Ectodermal cell (in vitro differentiated cells): ENCODE results near the gene PITX1.
"Not testable (repeated sequence)": the region's sequence is repeated elsewhere in the genome, so short reads cannot be mapped to it uniquely, and the experiment has no call there.

Experiments
- H3K27ac ChIP-seq: 2 replicates; pipeline ENCODE4 v1.7.0; 2013; ENCODE audit warnings: mild to moderate bottlenecking, low read depth, low read length; ENCODE audit not compliant: insufficient read depth, poor library complexity, severe bottlenecking
- H3K27me3 ChIP-seq: 2 replicates; pipeline ENCODE4 v1.7.0; 2013; ENCODE audit warnings: mild to moderate bottlenecking, low read length; ENCODE audit not compliant: insufficient read depth, control insufficient read depth, poor library complexity, severe bottlenecking
- H3K36me3 ChIP-seq: one replicate; pipeline ENCODE4 v1.7.0; 2013; ENCODE audit warnings: low read length; ENCODE audit not compliant: control insufficient read depth, insufficient read depth
- H3K4me1 ChIP-seq: one replicate; pipeline ENCODE4 v1.7.0; 2013; ENCODE audit warnings: low read length; ENCODE audit not compliant: control insufficient read depth, insufficient read depth
- H3K4me3 ChIP-seq: 2 replicates; pipeline ENCODE4 v1.7.0; 2013; ENCODE audit warnings: low read depth, low read length, control low read depth; ENCODE audit not compliant: insufficient read depth
- H3K9me3 ChIP-seq: 2 replicates; pipeline ENCODE4 v1.7.0; 2013; ENCODE audit warnings: mild to moderate bottlenecking, low read length, moderate library complexity; ENCODE audit not compliant: control insufficient read depth
- WGBS, 2 experiments: methylation state at CpG; one replicate each; pipeline ENCODE4 v1.1.7; 2013; ENCODE audit warnings: missing lambda C conversion rate in 2 of 2; 5-methylcytosine and 5-hydroxymethylcytosine counted together

The PITX1 gene

GRCh38 chr5:135010502-135011354 is 23.3 kb downstream of the PITX1 start:
- 89 to 95% methylated on average over 3 of the region's 3 CpGs for WGBS, 2 experiments
- no peaks in the 10 kb centered on the region for H3K9me3 ChIP-seq
- no peak overlapping the region for H3K27ac ChIP-seq
- no peaks in the 10 kb centered on the region for H3K27me3 ChIP-seq
- no peak overlapping the region for H3K4me3 ChIP-seq
- no peaks in the 10 kb centered on the region for H3K36me3 ChIP-seq
- no peaks in the 10 kb centered on the region for H3K4me1 ChIP-seq

DNA sequence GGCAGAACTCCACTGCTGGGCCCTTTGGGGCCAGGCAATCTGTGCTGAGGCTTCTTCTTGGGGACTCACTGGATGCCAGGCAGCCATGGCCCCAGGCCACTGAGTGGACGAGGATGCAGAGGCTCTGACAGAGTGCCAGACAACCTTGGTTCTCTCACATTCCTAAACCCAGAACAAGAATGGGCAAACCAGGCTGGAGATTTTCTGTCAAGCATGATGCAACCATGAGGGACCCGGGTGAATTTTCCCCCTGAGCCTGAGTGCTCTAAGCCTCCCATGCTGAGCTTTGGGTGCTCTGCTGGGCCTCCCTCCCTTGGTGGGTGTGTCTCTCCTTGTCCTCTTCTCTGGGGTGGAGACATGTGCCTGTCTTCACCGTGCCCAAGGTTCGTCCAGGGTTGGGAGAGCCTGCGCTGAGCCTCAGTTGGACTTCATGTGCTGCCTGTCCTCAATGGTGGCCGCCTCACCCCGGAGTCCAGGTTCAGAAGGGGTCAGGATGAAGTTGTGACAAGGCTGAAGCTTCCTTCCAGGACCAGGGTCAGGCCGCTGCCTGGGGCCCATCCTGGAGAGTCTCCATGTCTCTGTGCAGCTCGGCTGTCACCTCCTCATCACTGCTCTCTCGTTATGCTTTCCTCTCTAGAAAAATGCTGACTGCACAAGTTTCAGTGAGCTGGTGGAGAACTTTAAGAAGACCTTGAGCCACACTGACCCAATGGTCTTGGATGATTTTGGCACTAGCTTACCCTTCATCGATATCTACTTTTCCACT is 24.1 kb downstream of the PITX1 start:
- no peaks in the 10 kb centered on the region for H3K9me3 ChIP-seq
- H3K27me3 ChIP-seq = no peaks in the 10 kb centered on the region
- 95 to 96% methylated on average over 11 of the region's 11 CpGs for WGBS, 2 experiments
- H3K36me3 ChIP-seq = no peaks in the 10 kb centered on the region
- H3K27ac ChIP-seq = no peak overlapping the region
- no peaks in the 10 kb centered on the region for H3K4me1 ChIP-seq
- no peak overlapping the region for H3K4me3 ChIP-seq

- no peaks in the 10 kb centered on the region for H3K27me3 ChIP-seq
- no peaks in the 10 kb centered on the region for H3K9me3 ChIP-seq
- H3K36me3 ChIP-seq = no peaks in the 10 kb centered on the region
- H3K4me1 ChIP-seq = no peaks in the 10 kb centered on the region
- no peak overlapping the region for H3K4me3 ChIP-seq
- H3K27ac ChIP-seq = no peak overlapping the region
- 86 to 96% methylated on average over 12 to 13 of the region's 13 CpGs for WGBS, 2 experiments
These were observed 24.9 kb downstream of the PITX1 start for GRCh38 chr5:135008981-135009735.

DNA sequence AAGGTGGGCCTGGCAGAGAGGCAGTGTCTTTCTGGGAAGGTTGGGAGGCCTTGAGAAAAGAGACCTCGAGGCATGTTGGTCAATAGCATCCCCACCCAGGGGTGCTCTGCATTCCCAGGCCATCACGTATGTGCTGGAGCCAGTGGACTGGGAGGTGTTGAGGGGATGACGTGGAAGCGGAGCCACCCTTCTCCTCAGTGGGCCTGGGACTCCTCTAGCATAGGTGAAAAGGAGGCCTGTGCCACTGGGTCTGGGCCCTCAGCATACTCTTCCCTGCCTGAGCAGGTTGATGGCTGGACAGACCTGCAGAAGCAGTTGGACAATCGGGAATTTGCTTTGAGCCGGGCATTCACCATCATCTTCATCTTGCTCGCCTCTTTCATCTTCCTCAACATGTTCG is 25.5 kb downstream of the PITX1 start:
- no peak overlapping the region for H3K4me3 ChIP-seq
- 92% methylated on average over 8 of the region's 8 CpGs for WGBS, 2 experiments
- H3K4me1 ChIP-seq = no peaks in the 10 kb centered on the region
- no peaks in the 10 kb centered on the region for H3K36me3 ChIP-seq
- H3K27ac ChIP-seq = no peak overlapping the region
- no peaks in the 10 kb centered on the region for H3K27me3 ChIP-seq
- no peaks in the 10 kb centered on the region for H3K9me3 ChIP-seq

- Histone ChIP-seq H3K27ac (no peak overlapping the region), H3K4me1 (no peaks in the 10 kb centered on the region), H3K27me3 (no peaks in the 10 kb centered on the region), H3K36me3 (no peaks in the 10 kb centered on the region), H3K9me3 (no peaks in the 10 kb centered on the region), H3K4me3 (no peak overlapping the region)
- 82 to 84% methylated on average over 11 of the region's 11 CpGs for WGBS, 2 experiments
These were observed 26.2 kb downstream of the PITX1 start for GRCh38 chr5:135007749-135008363.

DNA sequence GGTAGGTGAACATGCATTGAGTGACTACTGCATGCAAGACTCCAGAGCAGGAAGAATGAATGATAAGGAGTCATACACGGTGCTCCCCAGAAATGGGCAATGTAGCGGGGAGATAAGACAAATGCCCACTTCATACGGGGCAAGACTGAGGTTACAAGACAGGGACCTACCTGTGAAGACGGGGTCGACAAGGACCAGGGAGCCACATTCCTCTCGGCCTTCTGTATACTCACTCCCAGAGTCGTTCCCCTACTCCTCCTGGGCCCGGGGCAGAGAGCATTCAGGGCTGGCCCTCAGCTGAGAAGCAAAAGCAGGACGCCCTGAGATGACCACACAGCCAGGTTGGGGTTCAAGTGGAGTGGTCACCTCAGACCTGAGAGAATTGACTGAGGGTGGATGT is 26.7 kb downstream of the PITX1 start:
- H3K27ac ChIP-seq = no peak overlapping the region
- no peaks in the 10 kb centered on the region for H3K9me3 ChIP-seq
- no peak overlapping the region for H3K4me3 ChIP-seq
- 92 to 93% methylated on average over 9 of the region's 9 CpGs for WGBS, 2 experiments
- no peaks in the 10 kb centered on the region for H3K4me1 ChIP-seq
- H3K27me3 ChIP-seq = no peaks in the 10 kb centered on the region
- no peaks in the 10 kb centered on the region for H3K36me3 ChIP-seq

GRCh38 chr5:135005076-135005475 is 29.0 kb downstream of the PITX1 start:
- Histone ChIP-seq H3K27me3 (no peaks in the 10 kb centered on the region), H3K9me3 (no peaks in the 10 kb centered on the region), H3K27ac (no peak overlapping the region), H3K4me1 (no peaks in the 10 kb centered on the region), H3K36me3 (no peaks in the 10 kb centered on the region), H3K4me3 (no peak overlapping the region)
- 91% methylated on average over 3 of the region's 3 CpGs for WGBS, 2 experiments

DNA sequence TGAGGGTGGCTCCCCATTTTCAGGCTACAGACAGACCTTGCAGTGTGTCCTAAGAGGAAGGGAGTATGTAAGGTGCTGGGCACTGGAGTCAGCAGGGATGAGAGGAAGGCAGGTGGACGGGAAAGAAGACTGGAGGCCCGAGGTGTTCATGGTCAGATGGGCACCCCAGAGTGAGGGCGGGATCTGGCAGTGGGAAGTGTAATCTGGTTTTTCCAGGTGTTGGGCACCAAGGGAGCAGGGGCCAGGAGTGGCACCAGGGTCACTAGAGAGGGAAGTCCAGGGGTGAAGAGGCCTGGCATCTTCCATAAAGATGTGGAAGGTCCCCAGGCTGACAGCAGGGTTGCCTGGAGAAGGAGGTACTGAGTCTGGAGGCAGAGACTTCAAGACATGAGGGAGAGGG is 29.7 kb downstream of the PITX1 start:
- Histone ChIP-seq H3K4me1 (no peaks in the 10 kb centered on the region), H3K4me3 (no peak overlapping the region), H3K27me3 (no peaks in the 10 kb centered on the region), H3K9me3 (no peaks in the 10 kb centered on the region), H3K36me3 (no peaks in the 10 kb centered on the region), H3K27ac (no peak overlapping the region)
- 91 to 93% methylated on average over 3 of the region's 3 CpGs for WGBS, 2 experiments

DNA sequence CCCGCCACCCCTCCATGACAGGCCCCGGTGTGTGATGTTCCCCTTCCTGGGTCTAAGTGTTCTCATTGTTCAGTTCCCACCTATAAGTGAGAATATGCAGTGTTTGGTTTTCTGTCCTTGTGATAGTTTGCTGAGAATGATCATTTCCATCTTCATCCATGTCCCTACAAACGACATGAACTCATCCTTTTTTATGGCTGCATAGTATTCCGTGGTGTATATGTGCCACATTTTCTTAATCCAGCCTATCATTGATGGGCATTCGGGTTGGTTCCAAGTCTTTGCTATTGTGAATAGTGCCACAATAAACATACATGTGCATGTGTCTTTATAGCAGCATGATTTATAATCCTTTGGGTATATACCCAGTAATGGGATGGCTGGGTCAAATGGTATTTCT is 36.0 kb downstream of the PITX1 start:
- not testable (repeated sequence) for H3K9me3 ChIP-seq, H3K4me3 ChIP-seq, H3K36me3 ChIP-seq, H3K4me1 ChIP-seq, H3K27ac ChIP-seq, H3K27me3 ChIP-seq
- 95% methylated on average over 4 of the region's 5 CpGs for WGBS, 2 experiments
